GM12875 (cell line): ENCODE measurements around the gene DNAJC16.

Source experiments
- H3K4me3 ChIP-seq: one replicate; pipeline ENCODE4 v1.5.1; 2011; ENCODE audit warnings: low read depth, low read length, control low read depth
- TF ChIP-seq, protein P1 (sequence below): IDR thresholded peaks from 2 replicates; pipeline ENCODE4 v1.5.1; 2011; ENCODE audit warnings: low read depth, mild to moderate bottlenecking, control low read depth, inconsistent platforms, low read length, moderate library complexity, borderline replicate concordance; ENCODE audit not compliant: insufficient read depth

DNAJC16 gene

DNA sequence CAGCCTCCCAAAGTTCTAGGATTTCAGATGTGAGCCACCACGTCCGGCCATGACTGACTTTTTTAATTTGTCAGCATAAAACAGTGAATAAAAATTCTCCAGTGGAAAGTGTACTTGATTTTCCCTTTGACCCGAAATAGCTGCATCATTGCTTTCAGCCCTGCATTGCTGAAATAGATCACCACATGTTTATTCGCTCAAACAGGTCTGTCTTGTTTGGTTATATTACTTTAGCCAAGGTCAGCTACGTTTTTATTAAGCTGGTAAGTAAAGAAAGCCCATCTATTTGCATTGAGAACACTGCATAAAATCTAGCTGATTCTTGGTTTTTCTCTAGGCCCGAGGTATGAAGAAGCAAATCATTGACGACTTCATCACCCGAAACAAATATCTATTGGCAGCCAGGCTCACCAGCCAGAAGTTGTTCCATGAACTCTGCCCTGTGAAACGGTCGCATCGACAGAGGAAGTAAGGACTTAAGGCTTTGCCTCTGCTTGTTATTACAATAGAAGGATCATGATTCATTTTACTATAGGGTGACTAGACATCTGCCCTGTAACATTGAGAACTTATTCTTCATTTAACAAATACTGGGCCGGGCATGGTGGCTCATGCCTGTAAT, 32.7 kb downstream of the DNAJC16 start:
- no peak overlapping the region for H3K4me3 ChIP-seq
- TF ChIP-seq, protein P1, sequence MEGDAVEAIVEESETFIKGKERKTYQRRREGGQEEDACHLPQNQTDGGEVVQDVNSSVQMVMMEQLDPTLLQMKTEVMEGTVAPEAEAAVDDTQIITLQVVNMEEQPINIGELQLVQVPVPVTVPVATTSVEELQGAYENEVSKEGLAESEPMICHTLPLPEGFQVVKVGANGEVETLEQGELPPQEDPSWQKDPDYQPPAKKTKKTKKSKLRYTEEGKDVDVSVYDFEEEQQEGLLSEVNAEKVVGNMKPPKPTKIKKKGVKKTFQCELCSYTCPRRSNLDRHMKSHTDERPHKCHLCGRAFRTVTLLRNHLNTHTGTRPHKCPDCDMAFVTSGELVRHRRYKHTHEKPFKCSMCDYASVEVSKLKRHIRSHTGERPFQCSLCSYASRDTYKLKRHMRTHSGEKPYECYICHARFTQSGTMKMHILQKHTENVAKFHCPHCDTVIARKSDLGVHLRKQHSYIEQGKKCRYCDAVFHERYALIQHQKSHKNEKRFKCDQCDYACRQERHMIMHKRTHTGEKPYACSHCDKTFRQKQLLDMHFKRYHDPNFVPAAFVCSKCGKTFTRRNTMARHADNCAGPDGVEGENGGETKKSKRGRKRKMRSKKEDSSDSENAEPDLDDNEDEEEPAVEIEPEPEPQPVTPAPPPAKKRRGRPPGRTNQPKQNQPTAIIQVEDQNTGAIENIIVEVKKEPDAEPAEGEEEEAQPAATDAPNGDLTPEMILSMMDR: no peak

DNA sequence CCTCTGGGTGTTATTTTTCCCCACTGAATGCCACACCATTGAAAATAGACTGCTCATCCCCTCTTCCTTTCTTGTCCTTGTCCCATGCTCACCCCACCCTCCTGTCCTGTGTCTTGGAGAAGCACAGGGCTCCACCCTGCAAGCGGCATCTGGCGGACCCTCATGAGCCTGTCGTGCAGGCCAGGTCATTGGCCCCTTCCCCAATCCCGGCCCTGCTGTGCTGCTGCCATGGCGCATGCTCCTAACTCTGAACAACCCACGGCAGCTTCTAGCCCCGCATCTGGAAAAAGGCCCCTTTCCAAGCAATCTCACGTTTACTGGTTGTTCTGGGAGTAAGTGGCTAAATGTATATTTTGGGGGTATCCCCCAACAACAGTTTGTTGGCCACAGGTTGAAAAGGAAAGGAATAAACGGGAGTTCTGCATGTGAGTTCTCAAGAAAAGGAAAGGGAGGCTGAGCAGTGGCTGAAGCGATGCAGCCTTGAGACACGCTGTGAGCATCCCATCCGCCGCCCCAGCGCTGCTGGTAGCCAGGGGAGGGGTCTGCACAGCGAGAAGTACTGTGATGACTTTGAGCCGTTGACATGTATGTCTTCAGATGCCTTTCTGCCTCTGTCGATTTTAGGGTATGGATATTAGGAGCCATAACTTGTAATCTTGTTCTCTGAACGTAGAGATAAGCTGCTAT, 41.9 kb downstream of the DNAJC16 start:
- TF ChIP-seq, protein P1: no peak
- no peak overlapping the region for H3K4me3 ChIP-seq

DNA sequence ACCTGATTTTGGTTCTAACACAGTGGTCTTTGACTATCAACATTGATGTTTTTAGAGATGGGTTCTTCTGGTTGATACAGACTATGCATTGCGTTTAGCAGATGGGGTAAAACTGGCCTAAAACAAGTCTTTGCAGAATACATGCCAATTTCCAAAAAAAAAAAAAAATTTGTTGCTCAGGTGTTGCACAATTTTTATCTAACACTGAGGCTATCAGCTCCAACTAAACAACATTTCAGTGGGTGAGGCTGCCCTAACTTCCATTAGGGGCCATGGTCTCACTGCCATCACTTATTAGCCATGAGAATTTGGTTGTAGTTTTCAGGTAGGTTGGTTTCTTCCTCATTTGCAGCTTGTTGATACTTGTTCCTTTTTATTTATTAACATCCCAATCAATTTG, 44.2 kb downstream of the DNAJC16 start:
- no peak overlapping the region for H3K4me3 ChIP-seq
- TF ChIP-seq, protein P1: no peak

DNA sequence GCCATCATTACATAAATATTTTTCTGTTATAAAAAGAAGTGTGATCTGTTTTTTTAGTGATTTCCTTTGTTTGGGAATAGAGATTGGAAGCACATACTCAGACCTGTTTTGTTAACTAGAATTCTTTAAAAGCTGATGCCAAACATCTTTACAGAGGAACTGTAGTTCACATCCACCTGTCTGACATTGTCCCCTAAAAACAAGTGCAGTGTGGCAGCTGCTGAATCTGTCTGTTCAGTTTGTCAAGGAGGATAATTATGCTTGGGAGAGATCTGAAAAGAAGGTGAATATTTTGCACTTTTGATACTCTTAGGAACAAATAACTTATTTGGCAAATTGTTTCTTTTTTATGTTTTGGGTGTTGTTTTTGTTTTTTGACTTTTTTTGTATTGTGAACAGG, 44.6 kb downstream of the DNAJC16 start:
- H3K4me3 ChIP-seq: no peak overlapping the region
- TF ChIP-seq, protein P1: no peak

DNA sequence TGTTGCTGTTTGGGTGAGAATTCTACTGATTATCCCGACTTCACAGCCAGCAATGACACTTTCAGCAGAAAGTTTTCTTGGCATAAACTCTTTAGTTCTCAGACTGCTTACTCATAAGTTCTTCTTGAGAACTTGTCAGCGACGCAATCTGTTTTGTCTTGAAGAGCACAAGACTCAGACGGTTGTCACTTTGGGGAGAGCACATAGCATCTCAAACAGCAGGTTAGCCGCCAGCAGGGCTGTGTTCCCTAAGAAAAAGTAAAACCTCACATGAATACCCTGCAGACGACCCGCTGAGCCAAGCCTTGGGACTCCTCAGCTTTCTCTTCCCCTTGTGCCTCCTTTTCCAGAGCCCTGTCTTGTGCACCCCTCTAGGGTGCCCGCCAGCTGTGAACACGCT, 46.8 kb downstream of the DNAJC16 start:
- TF ChIP-seq, protein P1: no peak
- no peak overlapping the region for H3K4me3 ChIP-seq

DNA sequence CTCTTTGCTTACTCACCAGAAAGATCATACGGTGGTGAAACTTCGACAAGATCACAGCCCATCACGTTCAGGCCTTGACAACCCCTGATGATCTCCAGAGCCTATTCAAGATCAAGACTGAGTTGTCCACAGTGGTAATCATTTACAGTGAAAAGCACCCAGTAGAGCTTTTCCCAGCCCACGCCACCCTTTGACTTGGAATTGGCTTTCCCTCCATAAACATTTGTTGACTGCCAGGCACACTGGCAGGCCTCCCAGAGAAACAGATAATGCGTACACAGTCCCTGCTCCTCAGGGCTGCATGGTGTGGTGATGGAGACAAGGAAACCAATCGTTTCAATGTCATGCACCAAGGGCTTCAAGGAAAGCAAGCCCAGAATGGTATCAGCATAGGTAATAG, 48.1 kb downstream of the DNAJC16 start:
- no peak overlapping the region for H3K4me3 ChIP-seq
- TF ChIP-seq, protein P1: no peak

DNA sequence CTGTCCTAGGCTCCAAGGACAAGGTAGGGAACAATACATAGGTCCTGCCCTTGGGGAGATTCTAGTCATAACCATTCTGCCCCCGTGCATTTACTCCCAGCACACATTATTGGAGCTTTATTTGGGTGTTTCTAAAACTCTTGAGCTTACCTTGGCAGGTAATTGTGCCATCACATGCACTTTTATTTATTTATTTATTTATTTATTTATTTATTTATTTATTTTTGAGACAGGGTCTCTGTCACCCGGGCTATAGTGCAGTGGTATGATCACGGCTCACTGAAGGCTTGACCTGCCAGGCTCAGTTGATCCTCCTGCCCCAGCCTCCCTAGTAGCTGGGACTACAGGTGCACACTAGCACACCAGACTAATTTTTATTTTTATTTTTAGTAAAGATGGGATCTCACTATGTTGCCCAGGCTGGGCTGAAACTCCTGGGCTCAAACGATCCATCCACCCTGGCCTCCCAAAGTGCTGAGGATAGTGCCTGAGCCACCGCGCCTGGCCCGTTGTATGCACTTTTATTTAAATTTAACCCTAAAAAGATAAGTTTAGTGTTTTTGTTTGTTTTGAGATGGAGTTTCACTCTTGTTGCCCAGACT, 49.0 kb downstream of the DNAJC16 start:
- H3K4me3 ChIP-seq: no peak overlapping the region
- TF ChIP-seq, protein P1: no peak
